ENCODE measurements around the gene LETMD1. TPM values are rescaled to one million over a fixed set of nuclear protein-coding genes. Genes with fewer than 3 reads are reported as not detected.

LETMD1 gene
- total and polyA plus RNA-seq, 2 donors from 2014 or later = 54.4 to 68.2 TPM

DNA sequence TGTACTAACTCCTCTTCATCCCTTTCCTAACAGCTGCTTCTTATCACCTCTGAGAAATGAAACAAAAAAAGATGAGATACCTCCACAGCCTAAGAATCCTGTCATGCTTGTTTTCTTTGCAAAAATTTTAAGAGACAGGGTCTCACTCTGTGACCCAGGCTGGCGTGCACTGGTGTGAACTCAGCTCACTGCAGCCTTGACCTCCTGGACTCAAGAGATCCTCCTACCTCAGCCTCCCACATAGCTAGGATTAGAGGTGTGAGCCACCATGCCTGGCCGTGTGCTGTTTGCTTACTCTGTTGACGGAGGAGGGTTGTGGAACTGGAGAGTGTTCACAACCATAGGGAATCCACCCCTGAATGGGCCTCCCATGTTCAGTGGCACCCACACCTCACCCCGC, 19.1 kb downstream of the LETMD1 start:
- Histone ChIP-seq H3K36me3 (ENCODE audit: control insufficient read depth in 2 of 3, insufficient read depth in 3 of 3, low read length in 3 of 3) (peaks cover 0 to 37% (median 36%) of the 10 kb centered on the region in 3 donors), H3K27ac (ENCODE audit: low read depth in 2 of 2, low read length in 2 of 2) (no peak overlapping the region), H3K9me3 (ENCODE audit: control insufficient read depth in 2 of 3, insufficient read depth in 1 of 3, low read length in 3 of 3) (no peaks in the 10 kb centered on the region), H3K9ac (ENCODE audit: low read length in 3 of 3) (no peak overlapping the region), H3K4me3 (ENCODE audit: low read length in 3 of 3) (no peak overlapping the region), H3K27me3 (ENCODE audit: control insufficient read depth, insufficient read depth, low read length) (no peaks in the 10 kb centered on the region), H3K4me1 (ENCODE audit: control insufficient read depth in 2 of 3, insufficient read depth in 2 of 3, low read depth in 1 of 3, low read length in 3 of 3) (peaks cover 0 to 6% (median 6%) of the 10 kb centered on the region in 3 donors)
- TF ChIP-seq, protein P1, sequence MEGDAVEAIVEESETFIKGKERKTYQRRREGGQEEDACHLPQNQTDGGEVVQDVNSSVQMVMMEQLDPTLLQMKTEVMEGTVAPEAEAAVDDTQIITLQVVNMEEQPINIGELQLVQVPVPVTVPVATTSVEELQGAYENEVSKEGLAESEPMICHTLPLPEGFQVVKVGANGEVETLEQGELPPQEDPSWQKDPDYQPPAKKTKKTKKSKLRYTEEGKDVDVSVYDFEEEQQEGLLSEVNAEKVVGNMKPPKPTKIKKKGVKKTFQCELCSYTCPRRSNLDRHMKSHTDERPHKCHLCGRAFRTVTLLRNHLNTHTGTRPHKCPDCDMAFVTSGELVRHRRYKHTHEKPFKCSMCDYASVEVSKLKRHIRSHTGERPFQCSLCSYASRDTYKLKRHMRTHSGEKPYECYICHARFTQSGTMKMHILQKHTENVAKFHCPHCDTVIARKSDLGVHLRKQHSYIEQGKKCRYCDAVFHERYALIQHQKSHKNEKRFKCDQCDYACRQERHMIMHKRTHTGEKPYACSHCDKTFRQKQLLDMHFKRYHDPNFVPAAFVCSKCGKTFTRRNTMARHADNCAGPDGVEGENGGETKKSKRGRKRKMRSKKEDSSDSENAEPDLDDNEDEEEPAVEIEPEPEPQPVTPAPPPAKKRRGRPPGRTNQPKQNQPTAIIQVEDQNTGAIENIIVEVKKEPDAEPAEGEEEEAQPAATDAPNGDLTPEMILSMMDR (IDR thresholded peaks at IDR 0.05; ENCODE audit: borderline replicate concordance, extremely low read depth, insufficient read depth) = no peak
- DNase-seq (no peak), FAIRE-seq (no peak)
- intact Hi-C loops (cut with DNase I) = no loop called here

DNA sequence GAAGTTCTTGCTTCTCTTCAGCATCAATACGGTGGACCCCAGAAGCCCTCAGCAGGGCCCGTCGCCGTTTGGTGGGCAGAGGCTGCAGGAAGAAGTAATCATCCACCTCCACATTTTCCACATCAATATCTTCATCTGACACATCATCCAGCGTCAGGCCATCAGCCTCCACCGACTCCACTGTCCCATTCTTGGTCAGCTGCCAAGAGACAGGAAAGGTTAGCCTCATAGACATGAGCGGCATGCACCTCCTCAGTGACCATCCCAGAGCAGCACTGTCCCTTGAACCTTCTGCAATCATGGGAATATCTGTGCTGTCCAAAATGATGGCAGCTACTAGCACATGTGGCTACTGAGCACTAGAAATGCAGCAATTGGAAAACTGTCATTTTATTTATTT, 19.6 kb downstream of the LETMD1 start:
- H3K27ac ChIP-seq (ENCODE audit: low read depth in 2 of 2, low read length in 2 of 2) = no peak overlapping the region
- intact Hi-C loops (cut with DNase I) = no loop called here
- DNase-seq (no peak), FAIRE-seq (no peak)
- no peak overlapping the region for H3K9ac ChIP-seq (ENCODE audit: low read length in 3 of 3)
- no peak overlapping the region for H3K4me3 ChIP-seq (ENCODE audit: low read length in 3 of 3)
- TF ChIP-seq, protein P1 (IDR thresholded peaks at IDR 0.05; ENCODE audit: borderline replicate concordance, extremely low read depth, insufficient read depth) = no peak
- H3K27me3 ChIP-seq (ENCODE audit: control insufficient read depth, insufficient read depth, low read length) = no peaks in the 10 kb centered on the region
- H3K9me3 ChIP-seq (ENCODE audit: control insufficient read depth in 2 of 3, insufficient read depth in 1 of 3, low read length in 3 of 3) = no peaks in the 10 kb centered on the region
- H3K4me1 ChIP-seq (ENCODE audit: control insufficient read depth in 2 of 3, insufficient read depth in 2 of 3, low read depth in 1 of 3, low read length in 3 of 3) = peaks cover 0 to 3% (median 2%) of the 10 kb centered on the region in 3 donors
- H3K36me3 ChIP-seq (ENCODE audit: control insufficient read depth in 2 of 3, insufficient read depth in 3 of 3, low read length in 3 of 3) = peaks cover 0 to 34% (median 33%) of the 10 kb centered on the region in 3 donors

DNA sequence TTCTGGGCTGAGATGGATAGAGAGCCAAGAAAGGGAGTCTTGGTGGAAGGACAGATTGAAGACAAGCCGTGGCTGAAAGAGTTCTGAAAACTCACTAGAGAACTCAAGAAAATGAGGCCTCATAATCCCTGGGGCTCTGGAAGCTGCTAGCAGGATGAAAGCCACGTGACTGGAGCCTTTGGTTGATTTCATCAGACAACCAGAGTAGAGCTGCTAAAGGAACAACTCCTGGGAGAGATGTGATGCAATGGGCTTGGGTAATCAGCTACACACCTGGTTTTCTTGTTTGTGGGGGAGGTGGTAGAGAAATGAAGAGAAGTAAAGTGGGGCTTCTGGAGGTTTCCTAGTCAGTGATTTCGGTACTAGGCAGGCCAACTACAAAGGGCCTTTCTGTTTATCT, 21.9 kb downstream of the LETMD1 start:
- no peak overlapping the region for H3K27ac ChIP-seq (ENCODE audit: low read depth in 2 of 2, low read length in 2 of 2)
- DNase-seq = no peak
- H3K36me3 ChIP-seq (ENCODE audit: control insufficient read depth in 2 of 3, insufficient read depth in 3 of 3, low read length in 3 of 3) = peaks cover 0 to 24% (median 24%) of the 10 kb centered on the region in 3 donors

More for the DNA sequence above, 21.9 kb downstream of the LETMD1 start:
- TF ChIP-seq, protein P1 (IDR thresholded peaks at IDR 0.05; ENCODE audit: borderline replicate concordance, extremely low read depth, insufficient read depth) = no peak
- no peak for FAIRE-seq
- Histone ChIP-seq H3K9ac (ENCODE audit: low read length in 3 of 3) (no peak overlapping the region), H3K4me3 (ENCODE audit: low read length in 3 of 3) (no peak overlapping the region), H3K9me3 (ENCODE audit: control insufficient read depth in 2 of 3, insufficient read depth in 1 of 3, low read length in 3 of 3) (no peaks in the 10 kb centered on the region), H3K4me1 (ENCODE audit: control insufficient read depth in 2 of 3, insufficient read depth in 2 of 3, low read depth in 1 of 3, low read length in 3 of 3) (no peaks in the 10 kb centered on the region), H3K27me3 (ENCODE audit: control insufficient read depth, insufficient read depth, low read length) (no peaks in the 10 kb centered on the region)
- intact Hi-C loops (cut with DNase I) = no loop called here

All from kidney (tissue), 14 donors.